Measurements from ENCODE around the gene ZBBX. TPM values are rescaled to one million over a fixed set of nuclear protein-coding genes. Genes with fewer than 3 reads are reported as not detected.
"Not testable (repeated sequence)": the region's sequence is repeated elsewhere in the genome, so short reads cannot be mapped to it uniquely, and the experiment has no call there.

The ZBBX gene
- total RNA-seq, 1 experiment from 2014 or later, result 1.1 TPM

GRCh38 chr3:167422396-167422795 lies 42.3 kb upstream of the ZBBX start:
- H3K9me3 Mint-ChIP-seq, result peaks cover 18% of the 10 kb centered on the region
- CTCF ChIA-PET; DNase-seq (ENCODE audit: low spot score); H3K36me3 Mint-ChIP-seq; POLR2A ChIA-PET; H3K27me3 Mint-ChIP-seq (ENCODE audit: low read depth); H3K4me3 Mint-ChIP-seq; H3K4me1 Mint-ChIP-seq; ATAC-seq; H3K27ac Mint-ChIP-seq: not testable (repeated sequence)

GRCh38 chr3:167409611-167410010 lies 29.5 kb upstream of the ZBBX start:
- Mint-ChIP-seq H3K4me3 (no peak overlapping the region), H3K9me3 (no peaks in the 10 kb centered on the region), H3K27me3 (ENCODE audit: low read depth) (no peaks in the 10 kb centered on the region), H3K4me1 (peaks cover 15% of the 10 kb centered on the region), H3K27ac (no peak overlapping the region), H3K36me3 (no peaks in the 10 kb centered on the region)
- ATAC-seq (no peak), DNase-seq (ENCODE audit: low spot score) (no peak)
- TF ChIP-seq AR (CRISPR knock-in tag; IDR thresholded peaks at IDR 0.05), result no peak
- TF ChIP-seq ZNF138 (CRISPR knock-in tag; conservative IDR thresholded peaks at IDR 0.05), result no peak
- no peak for TF ChIP-seq SMAD3 (CRISPR knock-in tag; IDR thresholded peaks at IDR 0.05; ENCODE audit: borderline replicate concordance)
- no peak for TF ChIP-seq ATF6 (CRISPR knock-in tag; IDR thresholded peaks at IDR 0.05)
- no peak for TF ChIP-seq GABPB1 (CRISPR knock-in tag; IDR thresholded peaks at IDR 0.05)
- TF ChIP-seq ATF1 (CRISPR knock-in tag; IDR thresholded peaks at IDR 0.05), result no peak
- TF ChIP-seq ZNF396 (CRISPR knock-in tag; IDR thresholded peaks at IDR 0.05; ENCODE audit: borderline replicate concordance), result no peak
- no peak for TF ChIP-seq GTF2I (CRISPR knock-in tag; conservative IDR thresholded peaks at IDR 0.05)
- no peak for TF ChIP-seq NFATC4 (CRISPR knock-in tag; IDR thresholded peaks at IDR 0.05)
- TF ChIP-seq NFE2L1 (CRISPR knock-in tag; IDR thresholded peaks at IDR 0.05), result no peak
- no peak for TF ChIP-seq RORB (CRISPR knock-in tag; IDR thresholded peaks at IDR 0.05)
- POLR2A ChIA-PET, result no interaction called here
- CTCF ChIA-PET, result interaction anchor here (1.7 to 1.8 kb wide), 2 partner anchors 30 to 331 kb away, joined by 6 to 7 read pairs; partner anchors contain the start of gene ZBBX

- ChIA-PET CTCF (interaction anchor here (0.9 to 1.7 kb wide), 2 partner anchors 27 to 85 kb away, joined by 4 to 5 read pairs; partner anchors contain the start of gene ZBBX), POLR2A (no interaction called here)
- Mint-ChIP-seq H3K9me3 (no peaks in the 10 kb centered on the region), H3K27me3 (ENCODE audit: low read depth) (no peaks in the 10 kb centered on the region), H3K36me3 (no peaks in the 10 kb centered on the region), H3K4me1 (peaks cover 15% of the 10 kb centered on the region), H3K27ac (0 out of 2 replicates have a peak overlapping the region, but pooled peaks have one; percentile 11), H3K4me3 (no peak overlapping the region)
- DNase-seq (ENCODE audit: low spot score) (peak; percentile 41), ATAC-seq (peak; percentile 100)
- TF ChIP-seq ZMAT4 (CRISPR knock-in tag; IDR thresholded peaks at IDR 0.05) (no peak), CTCF (IDR thresholded peaks at IDR 0.05) (peak; percentile 29; the same call in 1 of the 2 replicates)
These were observed 26.9 kb upstream of the ZBBX start for GRCh38 chr3:167406876-167407492.

Measured in WTC11 (cell line).